ENCODE results near the gene ECHDC1.
A peak's percentile ranks its signal among the peaks of the same experiment; 100 is the strongest.
"Not testable (repeated sequence)": the region's sequence is repeated elsewhere in the genome, so short reads cannot be mapped to it uniquely, and the experiment has no call there.

Gene ECHDC1

GRCh38 chr6:127342946-127343808, at the start of gene ECHDC1:
ECHDC1 (minus strand) TSS chr6:127343609; CDS start chr6:127331028, 12,581 bp downstream.
- DNase-seq: peak; percentile 84
- TF ChIP-seq POLR2A (IDR thresholded peaks at IDR 0.05; ENCODE audit: low read length): peak; percentile 85
- TF ChIP-seq GATA1 (IDR thresholded peaks at IDR 0.05; ENCODE audit: low read depth, low read length): no peak

- no peak for DNase-seq
- no peak for TF ChIP-seq POLR2A (IDR thresholded peaks at IDR 0.05; ENCODE audit: low read length)
- no peak for TF ChIP-seq GATA1 (IDR thresholded peaks at IDR 0.05; ENCODE audit: low read depth, low read length)
These were observed 48.9 kb upstream of the ECHDC1 start for GRCh38 chr6:127392301-127392700.

DNA sequence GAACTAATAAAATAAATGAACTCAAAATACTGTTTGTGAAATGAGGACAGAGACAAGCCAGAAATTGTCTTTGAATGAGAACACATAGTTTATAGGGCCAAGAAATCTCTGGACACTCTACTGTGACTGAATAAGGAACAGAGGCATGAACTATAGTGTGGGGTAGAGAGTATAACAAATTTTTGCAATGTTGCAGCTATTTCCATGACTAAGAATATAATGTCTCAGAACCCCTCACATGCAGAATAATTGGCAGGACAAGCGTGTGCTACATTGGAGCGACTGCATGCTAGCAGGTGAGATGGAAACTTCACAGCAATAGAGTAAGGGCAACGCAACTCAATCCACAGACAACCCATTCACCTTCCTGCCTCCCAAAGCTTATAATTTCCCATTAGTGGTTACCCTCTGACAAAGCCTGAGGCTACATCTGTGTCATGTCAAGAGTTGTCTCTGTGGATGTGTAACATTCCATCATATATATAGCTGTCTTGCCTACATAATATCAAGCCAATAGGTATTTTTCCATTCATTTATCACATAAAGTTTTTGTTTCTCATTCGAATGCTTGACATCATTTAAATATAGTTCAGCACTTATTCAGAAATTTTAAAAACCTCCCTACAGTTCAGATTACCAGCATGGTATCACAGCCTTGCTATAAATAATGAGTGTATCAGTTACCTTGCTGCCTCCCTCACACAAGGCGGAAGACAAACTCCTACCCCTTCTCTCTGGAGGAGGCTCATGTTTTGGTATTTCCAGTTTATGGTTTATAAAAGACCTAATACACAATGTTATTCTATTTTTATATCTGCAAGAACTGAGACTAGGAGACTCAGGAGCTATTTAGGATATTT, 47.9 kb upstream of the ECHDC1 start:
- no peak for DNase-seq
- TF ChIP-seq POLR2A (IDR thresholded peaks at IDR 0.05; ENCODE audit: low read length) (no peak), GATA1 (IDR thresholded peaks at IDR 0.05; ENCODE audit: low read depth, low read length) (no peak)

GRCh38 chr6:127389706-127390105, 46.3 kb upstream of the ECHDC1 start:
- TF ChIP-seq POLR2A (IDR thresholded peaks at IDR 0.05; ENCODE audit: low read length) (no peak), GATA1 (IDR thresholded peaks at IDR 0.05; ENCODE audit: low read depth, low read length) (no peak)
- DNase-seq: no peak

DNA sequence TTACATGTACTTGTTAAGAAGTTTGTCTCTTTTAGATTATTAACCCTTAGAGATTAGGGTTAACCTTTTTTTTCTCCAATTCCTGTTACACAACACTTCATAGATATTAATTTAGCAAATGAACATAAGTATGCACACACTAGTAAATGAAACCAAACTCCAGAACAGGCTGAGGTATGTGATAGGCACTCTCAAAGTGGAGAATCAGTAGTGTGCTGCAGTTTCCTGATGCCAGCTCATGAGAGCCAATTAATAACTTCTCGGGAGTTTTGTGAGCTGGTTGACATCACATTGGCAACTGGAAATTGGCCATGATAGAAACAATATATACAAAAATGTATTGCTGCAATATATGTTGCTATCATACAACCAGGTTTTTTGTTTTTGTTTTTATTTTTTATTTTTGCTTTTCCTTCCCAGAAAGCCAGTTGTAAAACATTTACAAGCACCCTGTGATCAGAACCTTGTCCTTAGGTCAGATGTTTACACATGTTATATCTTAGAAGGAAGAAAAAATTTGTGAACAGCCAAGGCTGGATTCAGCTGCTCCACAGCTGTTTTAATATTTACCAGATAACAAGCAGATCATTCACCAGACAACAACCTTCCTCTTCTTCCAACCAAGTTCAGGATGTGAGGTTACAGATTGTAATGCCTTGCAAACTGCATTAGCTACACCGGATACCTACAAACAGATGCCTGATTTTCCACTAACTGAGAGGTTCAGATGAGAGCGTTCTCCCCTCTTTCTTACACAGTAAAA, 42.4 kb upstream of the ECHDC1 start:
- no peak for TF ChIP-seq GATA1 (IDR thresholded peaks at IDR 0.05; ENCODE audit: low read depth, low read length)
- TF ChIP-seq POLR2A (IDR thresholded peaks at IDR 0.05; ENCODE audit: low read length): no peak

GRCh38 chr6:127384848-127385247, 41.4 kb upstream of the ECHDC1 start:
- DNase-seq: not testable (repeated sequence)

More for the DNA sequence above, 42.4 kb upstream of the ECHDC1 start:
- no peak for DNase-seq

DNA sequence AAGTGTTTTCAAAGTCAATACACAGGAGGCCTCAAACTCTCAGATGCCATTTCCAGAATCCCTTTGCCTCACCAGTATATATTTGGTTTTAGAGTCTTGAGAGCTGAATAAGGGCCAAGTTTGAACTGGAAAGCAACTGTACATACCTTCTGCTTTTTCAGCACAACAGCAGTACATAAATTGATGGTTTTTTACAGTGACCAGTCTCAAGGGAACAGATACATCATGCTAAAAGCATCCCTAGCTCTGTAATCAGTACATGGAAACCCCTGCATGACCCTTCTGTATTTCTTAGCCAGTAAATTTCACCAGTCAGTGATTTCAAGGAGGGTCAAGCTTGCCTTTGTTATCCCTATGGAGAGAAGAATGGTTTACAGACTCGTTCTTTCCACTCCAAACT, 40.6 kb upstream of the ECHDC1 start:
- TF ChIP-seq POLR2A (IDR thresholded peaks at IDR 0.05; ENCODE audit: low read length) (no peak), GATA1 (IDR thresholded peaks at IDR 0.05; ENCODE audit: low read depth, low read length) (no peak)
- no peak for DNase-seq

DNA sequence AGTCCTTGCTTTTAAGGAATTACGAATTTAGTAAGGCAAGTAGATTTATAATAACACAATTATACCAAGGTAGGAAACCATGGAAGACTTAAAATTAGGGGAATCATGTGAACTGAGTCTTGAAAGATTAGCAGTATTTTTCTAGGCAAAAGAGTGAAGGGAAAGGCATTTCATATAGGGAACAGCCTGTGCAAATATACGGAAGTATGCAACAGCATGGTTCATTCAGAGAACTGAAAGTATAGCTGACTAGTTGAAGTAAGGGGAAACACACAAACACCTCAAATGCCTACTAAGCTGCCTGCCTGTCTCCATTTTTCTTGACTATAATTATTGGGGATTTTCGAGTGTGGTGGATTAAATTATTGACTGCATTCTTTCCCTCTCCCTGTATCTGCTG, 39.0 kb upstream of the ECHDC1 start:
- TF ChIP-seq POLR2A (IDR thresholded peaks at IDR 0.05; ENCODE audit: low read length) (no peak), GATA1 (IDR thresholded peaks at IDR 0.05; ENCODE audit: low read depth, low read length) (no peak)
- DNase-seq: no peak

GRCh38 chr6:127381384-127381783, 38.0 kb upstream of the ECHDC1 start:
- TF ChIP-seq POLR2A (IDR thresholded peaks at IDR 0.05; ENCODE audit: low read length) (no peak), GATA1 (IDR thresholded peaks at IDR 0.05; ENCODE audit: low read depth, low read length) (no peak)
- no peak for DNase-seq

- TF ChIP-seq POLR2A (IDR thresholded peaks at IDR 0.05; ENCODE audit: low read length) (no peak), GATA1 (IDR thresholded peaks at IDR 0.05; ENCODE audit: low read depth, low read length) (no peak)
- no peak for DNase-seq
These were observed 33.3 kb upstream of the ECHDC1 start for GRCh38 chr6:127376685-127377084.

DNA sequence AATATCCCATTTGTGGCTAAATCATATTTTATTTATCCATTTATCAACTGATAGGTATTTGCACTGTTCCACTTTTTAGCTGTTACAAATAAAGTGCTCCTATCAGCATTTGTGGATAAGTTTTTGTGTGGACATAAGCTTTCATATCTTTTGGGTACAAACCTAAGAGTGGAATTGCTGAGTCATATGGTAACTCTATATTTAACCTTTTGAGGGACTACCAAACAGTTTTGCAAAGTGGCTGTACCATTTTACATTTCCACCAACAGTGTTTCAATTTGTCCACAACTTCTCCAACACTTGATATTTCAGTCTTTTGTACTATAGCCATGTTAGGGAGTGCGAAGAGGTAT, 23.6 kb upstream of the ECHDC1 start:
- peak; percentile 20 to 27 for DNase-seq

GRCh38 chr6:127366282-127367022, 23.0 kb upstream of the ECHDC1 start:
- DNase-seq: peak; percentile 20 to 27
- TF ChIP-seq GATA1 (IDR thresholded peaks at IDR 0.05; ENCODE audit: low read depth, low read length): no peak
- no peak for TF ChIP-seq POLR2A (IDR thresholded peaks at IDR 0.05; ENCODE audit: low read length)

More for the DNA sequence above, 23.6 kb upstream of the ECHDC1 start:
- TF ChIP-seq POLR2A (IDR thresholded peaks at IDR 0.05; ENCODE audit: low read length) (no peak), GATA1 (IDR thresholded peaks at IDR 0.05; ENCODE audit: low read depth, low read length) (no peak)

- TF ChIP-seq GATA1 (IDR thresholded peaks at IDR 0.05; ENCODE audit: low read depth, low read length): no peak
- TF ChIP-seq POLR2A (IDR thresholded peaks at IDR 0.05; ENCODE audit: low read length): no peak
- no peak for DNase-seq
These were observed 22.5 kb upstream of the ECHDC1 start for GRCh38 chr6:127365874-127366273.
